ENCODE data around the gene BBX.

The BBX gene

DNA sequence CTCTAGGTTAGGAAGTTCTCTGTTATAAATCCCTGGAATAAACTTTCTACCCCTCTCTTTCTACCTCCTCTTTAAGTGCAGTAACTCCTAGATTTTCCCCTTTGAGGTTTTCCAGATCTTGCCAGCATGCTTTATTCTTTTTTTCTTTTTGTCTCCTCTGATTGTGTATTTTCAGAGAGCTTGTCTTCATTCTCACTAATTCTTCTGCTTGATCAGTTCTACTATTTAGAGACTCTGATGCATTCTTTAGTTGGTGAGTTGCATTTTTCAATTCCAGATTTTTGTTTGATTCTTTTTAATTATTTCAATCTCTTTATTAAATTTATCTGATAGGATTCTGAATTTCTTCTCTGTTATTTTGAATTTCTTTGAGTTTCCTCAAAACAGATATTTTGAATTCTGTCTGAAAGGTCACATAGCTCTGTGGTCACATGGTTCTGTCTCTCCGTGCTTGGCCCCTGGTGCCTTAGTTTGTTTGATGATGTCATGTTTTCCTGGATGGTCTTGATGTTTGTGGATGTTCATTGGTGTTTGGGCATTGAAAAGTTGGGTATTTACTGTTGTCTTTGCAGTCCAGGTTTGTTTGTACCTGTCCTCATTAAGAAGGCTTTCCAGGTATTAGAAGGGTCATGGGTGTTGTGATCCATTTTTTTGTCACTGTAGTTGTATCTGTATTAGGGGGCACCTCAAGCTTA is 89.2 kb downstream of the BBX start:
- DNase-seq (ENCODE audit: low read depth in 1 of 2, low spot score in 1 of 2): no peak
- Histone ChIP-seq H3K27ac (replicated peaks) (no peak overlapping the region), H3K4me3 (replicated peaks; ENCODE audit: insufficient read depth, low read length) (no peak overlapping the region), H3K27me3 (ENCODE audit: insufficient read depth, poor library complexity, severe bottlenecking) (no peaks in the 10 kb centered on the region)
- no peak for TF ChIP-seq REST (IDR thresholded peaks at IDR 0.05; ENCODE audit: insufficient replicate concordance, low read depth)
- TF ChIP-seq, protein P1, sequence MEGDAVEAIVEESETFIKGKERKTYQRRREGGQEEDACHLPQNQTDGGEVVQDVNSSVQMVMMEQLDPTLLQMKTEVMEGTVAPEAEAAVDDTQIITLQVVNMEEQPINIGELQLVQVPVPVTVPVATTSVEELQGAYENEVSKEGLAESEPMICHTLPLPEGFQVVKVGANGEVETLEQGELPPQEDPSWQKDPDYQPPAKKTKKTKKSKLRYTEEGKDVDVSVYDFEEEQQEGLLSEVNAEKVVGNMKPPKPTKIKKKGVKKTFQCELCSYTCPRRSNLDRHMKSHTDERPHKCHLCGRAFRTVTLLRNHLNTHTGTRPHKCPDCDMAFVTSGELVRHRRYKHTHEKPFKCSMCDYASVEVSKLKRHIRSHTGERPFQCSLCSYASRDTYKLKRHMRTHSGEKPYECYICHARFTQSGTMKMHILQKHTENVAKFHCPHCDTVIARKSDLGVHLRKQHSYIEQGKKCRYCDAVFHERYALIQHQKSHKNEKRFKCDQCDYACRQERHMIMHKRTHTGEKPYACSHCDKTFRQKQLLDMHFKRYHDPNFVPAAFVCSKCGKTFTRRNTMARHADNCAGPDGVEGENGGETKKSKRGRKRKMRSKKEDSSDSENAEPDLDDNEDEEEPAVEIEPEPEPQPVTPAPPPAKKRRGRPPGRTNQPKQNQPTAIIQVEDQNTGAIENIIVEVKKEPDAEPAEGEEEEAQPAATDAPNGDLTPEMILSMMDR (IDR thresholded peaks at IDR 0.05; ENCODE audit: insufficient read depth, low read length): no peak
- TF ChIP-seq POLR2AphosphoS5 (IDR thresholded peaks at IDR 0.05; ENCODE audit: low read depth): no peak
- TF ChIP-seq GABPA (IDR thresholded peaks at IDR 0.05; ENCODE audit: low read depth): no peak

- TF ChIP-seq GABPA (IDR thresholded peaks at IDR 0.05; ENCODE audit: low read depth) (no peak), REST (IDR thresholded peaks at IDR 0.05; ENCODE audit: insufficient replicate concordance, low read depth) (no peak), SPI1 (IDR thresholded peaks at IDR 0.05; ENCODE audit: borderline replicate concordance, low read depth) (no peak), POLR2AphosphoS5 (IDR thresholded peaks at IDR 0.05; ENCODE audit: low read depth) (no peak)
- TF ChIP-seq, protein P1 (IDR thresholded peaks at IDR 0.05; ENCODE audit: insufficient read depth, low read length): no peak
These were observed 89.9 kb downstream of the BBX start for GRCh38 chr3:107612664-107613084.

GRCh38 chr3:107619549-107619948 is 96.8 kb downstream of the BBX start:
- H3K27me3 ChIP-seq (ENCODE audit: insufficient read depth, poor library complexity, severe bottlenecking): no peaks in the 10 kb centered on the region
- DNase-seq (ENCODE audit: low read depth in 1 of 2, low spot score in 1 of 2): no peak
- H3K4me3 ChIP-seq (replicated peaks; ENCODE audit: insufficient read depth, low read length): peak overlapping the region; percentile 21
- peak overlapping the region; percentile 30; the same call in 1 of the 2 replicates for H3K27ac ChIP-seq (replicated peaks)
- TF ChIP-seq SPI1 (IDR thresholded peaks at IDR 0.05; ENCODE audit: borderline replicate concordance, low read depth): no peak
- TF ChIP-seq POLR2AphosphoS5 (IDR thresholded peaks at IDR 0.05; ENCODE audit: low read depth): no peak
- TF ChIP-seq, protein P1 (IDR thresholded peaks at IDR 0.05; ENCODE audit: insufficient read depth, low read length): no peak
- no peak for TF ChIP-seq GABPA (IDR thresholded peaks at IDR 0.05; ENCODE audit: low read depth)
- no peak for TF ChIP-seq REST (IDR thresholded peaks at IDR 0.05; ENCODE audit: insufficient replicate concordance, low read depth)

More at GRCh38 chr3:107612664-107613084, 89.9 kb downstream of the BBX start:
- Histone ChIP-seq H3K27ac (replicated peaks) (no peak overlapping the region), H3K4me3 (replicated peaks; ENCODE audit: insufficient read depth, low read length) (no peak overlapping the region), H3K27me3 (ENCODE audit: insufficient read depth, poor library complexity, severe bottlenecking) (no peaks in the 10 kb centered on the region)
- DNase-seq (ENCODE audit: low read depth in 1 of 2, low spot score in 1 of 2): no peak
